Neural crest cell (in vitro differentiated cells): ENCODE measurements around the gene TICAM2. TPM values are rescaled to one million over a fixed set of nuclear protein-coding genes. Genes with fewer than 3 reads are reported as not detected.

ENCODE experiments used
- DNase-seq: peaks from one replicate; pipeline ENCODE4 v3.0.0; 2021; ENCODE audit warnings: low read depth, mixed read lengths, low spot score
- H3K27ac Mint-ChIP-seq: one replicate; pipeline ENCODE4 v1.8.0; 2021; ENCODE audit warnings: mild to moderate bottlenecking, mixed read lengths; ENCODE audit not compliant: unreplicated experiment
- H3K27me3 Mint-ChIP-seq: 2 replicates; pipeline ENCODE4 v1.8.0; 2021; ENCODE audit warnings: low read depth, mild to moderate bottlenecking, mixed read lengths
- H3K36me3 Mint-ChIP-seq: 2 replicates; pipeline ENCODE4 v1.8.0; 2021; ENCODE audit warnings: low read depth, mild to moderate bottlenecking, mixed read lengths
- H3K4me1 Mint-ChIP-seq: 2 replicates; pipeline ENCODE4 v1.8.0; 2021; ENCODE audit warnings: mixed read lengths
- H3K4me3 Mint-ChIP-seq: one replicate; pipeline ENCODE4 v1.8.0; 2021; ENCODE audit warnings: mild to moderate bottlenecking, mixed read lengths
- H3K9me3 Mint-ChIP-seq: 2 replicates; pipeline ENCODE4 v1.8.0; 2021; ENCODE audit warnings: mixed read lengths
- total RNA-seq: library from RNA; stranded (reverse); gene quantifications from 2 replicates; pipeline ENCODE4 v1.2.1, GENCODE V29; 2021
- TF ChIP-seq, protein P1 (sequence below): fragments of 200-600 bp; sonication (generic); conservative IDR thresholded peaks from 2 replicates; pipeline ENCODE4 v1.5.0; 2021; ENCODE audit warnings: antibody characterized with exemption, mild to moderate bottlenecking

TICAM2 gene
- total RNA-seq, 1 donor from 2014 or later: 1.9 TPM

- H3K4me1 Mint-ChIP-seq: peaks cover 4% of the 10 kb centered on the region
- no peak for DNase-seq
- no peaks in the 10 kb centered on the region for H3K9me3 Mint-ChIP-seq
- peaks cover 4% of the 10 kb centered on the region for H3K36me3 Mint-ChIP-seq
- H3K27me3 Mint-ChIP-seq: no peaks in the 10 kb centered on the region
- TF ChIP-seq, protein P1, sequence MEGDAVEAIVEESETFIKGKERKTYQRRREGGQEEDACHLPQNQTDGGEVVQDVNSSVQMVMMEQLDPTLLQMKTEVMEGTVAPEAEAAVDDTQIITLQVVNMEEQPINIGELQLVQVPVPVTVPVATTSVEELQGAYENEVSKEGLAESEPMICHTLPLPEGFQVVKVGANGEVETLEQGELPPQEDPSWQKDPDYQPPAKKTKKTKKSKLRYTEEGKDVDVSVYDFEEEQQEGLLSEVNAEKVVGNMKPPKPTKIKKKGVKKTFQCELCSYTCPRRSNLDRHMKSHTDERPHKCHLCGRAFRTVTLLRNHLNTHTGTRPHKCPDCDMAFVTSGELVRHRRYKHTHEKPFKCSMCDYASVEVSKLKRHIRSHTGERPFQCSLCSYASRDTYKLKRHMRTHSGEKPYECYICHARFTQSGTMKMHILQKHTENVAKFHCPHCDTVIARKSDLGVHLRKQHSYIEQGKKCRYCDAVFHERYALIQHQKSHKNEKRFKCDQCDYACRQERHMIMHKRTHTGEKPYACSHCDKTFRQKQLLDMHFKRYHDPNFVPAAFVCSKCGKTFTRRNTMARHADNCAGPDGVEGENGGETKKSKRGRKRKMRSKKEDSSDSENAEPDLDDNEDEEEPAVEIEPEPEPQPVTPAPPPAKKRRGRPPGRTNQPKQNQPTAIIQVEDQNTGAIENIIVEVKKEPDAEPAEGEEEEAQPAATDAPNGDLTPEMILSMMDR: no peak
- no peak overlapping the region for H3K27ac Mint-ChIP-seq
- no peak overlapping the region for H3K4me3 Mint-ChIP-seq
These were observed 23.6 kb downstream of the TICAM2 start for GRCh38 chr5:115578657-115579056.

DNA sequence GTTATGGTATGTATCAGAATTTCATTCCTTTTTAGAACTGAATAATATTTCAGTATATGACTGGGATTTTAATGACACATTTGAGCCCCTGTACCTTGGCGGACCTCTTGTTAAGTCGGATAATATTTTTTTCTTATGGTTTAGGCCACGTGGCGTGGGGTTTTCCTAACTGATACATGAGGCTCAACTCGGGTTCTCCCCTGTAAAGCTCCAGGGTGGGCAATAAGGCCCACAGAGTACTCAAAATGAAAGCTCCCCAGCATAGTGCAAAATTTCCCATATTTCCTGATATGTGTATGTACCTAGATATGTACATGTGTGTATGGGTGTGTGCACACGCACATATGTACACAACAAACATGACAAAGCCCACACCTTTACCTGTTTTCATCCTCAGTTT lies 24.5 kb downstream of the TICAM2 start:
- H3K9me3 Mint-ChIP-seq: no peaks in the 10 kb centered on the region
- no peak for DNase-seq
- H3K27me3 Mint-ChIP-seq: no peaks in the 10 kb centered on the region
- no peak overlapping the region for H3K4me3 Mint-ChIP-seq
- H3K4me1 Mint-ChIP-seq: peaks cover 5% of the 10 kb centered on the region
- H3K27ac Mint-ChIP-seq: no peak overlapping the region
- TF ChIP-seq, protein P1: no peak
- peaks cover 4% of the 10 kb centered on the region for H3K36me3 Mint-ChIP-seq

- Mint-ChIP-seq H3K4me3 (no peak overlapping the region), H3K4me1 (peaks cover 9% of the 10 kb centered on the region), H3K36me3 (peaks cover 4% of the 10 kb centered on the region), H3K9me3 (no peaks in the 10 kb centered on the region), H3K27me3 (no peaks in the 10 kb centered on the region), H3K27ac (no peak overlapping the region)
- TF ChIP-seq, protein P1: no peak
- DNase-seq: no peak
These were observed 24.9 kb downstream of the TICAM2 start for GRCh38 chr5:115577329-115577728.

DNA sequence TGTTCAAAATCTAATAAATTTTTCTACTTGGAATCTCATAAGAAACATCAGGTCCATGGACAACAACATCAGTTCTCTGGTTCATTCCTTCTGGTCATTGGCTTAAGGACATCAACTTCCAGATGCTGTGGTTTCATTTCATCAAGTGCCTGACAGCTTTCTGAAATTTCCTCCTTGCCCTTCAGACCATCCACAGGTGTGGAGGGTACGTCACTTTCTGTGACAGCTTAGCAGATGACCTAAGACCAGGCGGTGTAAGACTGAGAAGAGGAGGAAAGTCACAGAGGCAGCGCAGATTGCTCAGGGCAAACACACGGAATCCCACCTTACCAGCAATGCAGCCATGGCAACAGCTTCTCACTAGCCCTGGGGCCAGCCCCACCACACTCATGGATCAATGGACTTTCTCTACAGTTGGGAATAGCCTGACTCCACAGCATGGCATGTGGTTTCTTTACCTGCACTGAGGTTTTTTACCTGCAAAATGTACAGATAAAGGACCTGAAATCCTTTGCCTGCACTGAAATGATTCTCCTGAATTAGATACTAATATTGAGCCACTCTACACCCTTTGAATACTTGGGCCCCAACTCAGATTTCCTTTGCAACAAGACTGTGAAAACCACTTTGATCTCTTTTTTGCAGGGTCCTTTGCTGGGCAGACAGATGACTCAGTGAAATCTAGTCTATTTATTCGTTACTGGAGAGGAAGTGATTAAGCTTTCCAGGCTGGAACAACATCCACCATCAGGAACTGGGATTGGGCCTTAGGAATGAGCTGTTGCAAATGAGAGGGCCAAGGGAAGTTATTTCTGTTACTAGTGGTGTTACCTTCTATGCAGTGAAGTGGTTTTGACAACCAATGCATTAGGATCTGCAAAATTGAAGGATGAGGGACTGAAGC lies 26.9 kb downstream of the TICAM2 start:
- Mint-ChIP-seq H3K9me3 (no peaks in the 10 kb centered on the region), H3K27ac (no peak overlapping the region), H3K36me3 (peaks cover 4% of the 10 kb centered on the region), H3K4me1 (peaks cover 17% of the 10 kb centered on the region), H3K27me3 (no peaks in the 10 kb centered on the region), H3K4me3 (no peak overlapping the region)
- TF ChIP-seq, protein P1: no peak
- no peak for DNase-seq

- DNase-seq: no peak
- no peaks in the 10 kb centered on the region for H3K27me3 Mint-ChIP-seq
- H3K4me3 Mint-ChIP-seq: no peak overlapping the region
- no peak overlapping the region for H3K27ac Mint-ChIP-seq
- TF ChIP-seq, protein P1: no peak
- no peaks in the 10 kb centered on the region for H3K9me3 Mint-ChIP-seq
- H3K4me1 Mint-ChIP-seq: peaks cover 17% of the 10 kb centered on the region
- H3K36me3 Mint-ChIP-seq: peaks cover 4% of the 10 kb centered on the region
These were observed 29.1 kb downstream of the TICAM2 start for GRCh38 chr5:115573133-115573532.
